Activated T-helper 1 cell treated with anti-CD3 and anti-CD28 coated beads, Interleukin-2, amount 50 U/mL, for 16 hours (primary cell): Measurements from ENCODE around the gene PHPT1.
A peak's percentile ranks its signal among the peaks of the same experiment; 100 is the strongest.
"Not testable (repeated sequence)": the region's sequence is repeated elsewhere in the genome, so short reads cannot be mapped to it uniquely, and the experiment has no call there.

Experiments used
- DNase-seq, 2 donors: peaks; one replicate each; pipeline ENCODE4 v3.0.0-alpha.2; 2020; ENCODE audit warnings: low read depth in 1 of 2, low spot score in 1 of 2

Gene PHPT1

GRCh38 chr9:136883670-136884069, 34.5 kb downstream of the PHPT1 start:
- not testable (repeated sequence) for DNase-seq

GRCh38 chr9:136885950-136886578, 36.9 kb downstream of the PHPT1 start, which contains the start of gene TRAF2:
Gene TRAF2, plus strand, starts transcription at chr9:136886516. Its CDS starts 12,225 bp downstream, at chr9:136898741.
- DNase-seq: peak; percentile 90 to 96

GRCh38 chr9:136886610-136887597, 37.7 kb downstream of the PHPT1 start:
- DNase-seq: peak in 1 of 2 donors; percentile 18

- DNase-seq: no peak
Measured at GRCh38 chr9:136888454-136888853, 39.2 kb downstream of the PHPT1 start.

GRCh38 chr9:136889858-136890257, 40.6 kb downstream of the PHPT1 start:
- no peak for DNase-seq

- no peak for DNase-seq
Measured at GRCh38 chr9:136890661-136891060, 41.5 kb downstream of the PHPT1 start.

- DNase-seq: no peak
Measured at GRCh38 chr9:136896027-136896426, 46.8 kb downstream of the PHPT1 start.

GRCh38 chr9:136898483-136899100, 49.4 kb downstream of the PHPT1 start:
- DNase-seq: no peak

- no peak for DNase-seq
Measured at GRCh38 chr9:136899196-136899595, 50.0 kb downstream of the PHPT1 start.

- no peak for DNase-seq
Measured at GRCh38 chr9:136900556-136900955, 51.3 kb downstream of the PHPT1 start.
